ENCODE results near the gene FAM221B.

The FAM221B gene

GRCh38 chr9:35845824-35846771 lies 17.6 kb upstream of the FAM221B start:
- DNase-seq, result no peak

DNA sequence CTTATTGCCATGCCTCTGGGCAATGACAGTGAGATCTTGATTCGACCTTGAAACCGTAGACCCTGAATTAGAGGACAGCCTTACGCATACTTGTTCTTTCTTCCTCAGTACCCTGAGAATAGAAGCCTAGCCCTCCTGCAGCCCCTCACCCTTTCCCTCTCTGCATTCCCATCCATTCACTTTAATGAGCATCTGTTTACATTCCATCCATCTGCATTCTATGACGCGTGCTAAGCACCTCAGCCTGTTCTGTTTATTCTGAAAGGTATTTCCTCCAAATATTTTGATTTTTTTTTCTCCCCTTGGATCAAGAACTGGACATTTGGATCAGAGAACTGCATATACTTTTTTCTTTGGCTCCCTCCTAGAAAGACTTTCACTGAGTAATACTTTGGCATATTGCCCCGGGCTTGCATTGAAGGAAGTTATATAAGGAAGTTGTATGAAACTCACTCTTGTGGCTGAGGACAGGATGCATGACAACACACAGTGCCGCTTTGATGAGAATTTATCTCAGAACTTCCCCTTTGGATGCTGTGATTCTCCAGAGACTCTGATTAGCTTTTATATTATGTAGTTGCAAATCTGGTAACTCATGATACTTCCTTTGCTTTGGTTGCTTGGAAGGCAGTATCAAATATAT lies 16.2 kb upstream of the FAM221B start:
- no peak for DNase-seq

DNA sequence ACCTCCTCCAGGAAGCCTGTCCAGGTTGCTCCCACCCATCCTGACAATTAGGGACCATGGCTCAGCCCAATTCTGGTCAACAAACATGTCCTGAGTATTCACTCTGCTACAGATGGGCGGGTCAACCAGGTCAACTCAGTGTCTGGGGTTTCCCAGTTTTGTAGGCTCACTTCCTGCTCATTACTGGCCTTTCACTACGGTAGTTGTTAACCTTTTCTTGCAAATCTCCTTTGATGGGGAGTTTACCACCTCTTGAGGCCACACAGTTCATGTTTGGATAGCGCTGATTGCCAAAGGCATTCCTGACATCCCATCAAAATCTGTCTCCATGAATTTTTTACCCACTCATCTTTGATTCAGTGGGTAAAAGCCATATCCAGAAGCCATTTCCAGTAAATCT lies 14.3 kb upstream of the FAM221B start:
- DNase-seq, result no peak

DNA sequence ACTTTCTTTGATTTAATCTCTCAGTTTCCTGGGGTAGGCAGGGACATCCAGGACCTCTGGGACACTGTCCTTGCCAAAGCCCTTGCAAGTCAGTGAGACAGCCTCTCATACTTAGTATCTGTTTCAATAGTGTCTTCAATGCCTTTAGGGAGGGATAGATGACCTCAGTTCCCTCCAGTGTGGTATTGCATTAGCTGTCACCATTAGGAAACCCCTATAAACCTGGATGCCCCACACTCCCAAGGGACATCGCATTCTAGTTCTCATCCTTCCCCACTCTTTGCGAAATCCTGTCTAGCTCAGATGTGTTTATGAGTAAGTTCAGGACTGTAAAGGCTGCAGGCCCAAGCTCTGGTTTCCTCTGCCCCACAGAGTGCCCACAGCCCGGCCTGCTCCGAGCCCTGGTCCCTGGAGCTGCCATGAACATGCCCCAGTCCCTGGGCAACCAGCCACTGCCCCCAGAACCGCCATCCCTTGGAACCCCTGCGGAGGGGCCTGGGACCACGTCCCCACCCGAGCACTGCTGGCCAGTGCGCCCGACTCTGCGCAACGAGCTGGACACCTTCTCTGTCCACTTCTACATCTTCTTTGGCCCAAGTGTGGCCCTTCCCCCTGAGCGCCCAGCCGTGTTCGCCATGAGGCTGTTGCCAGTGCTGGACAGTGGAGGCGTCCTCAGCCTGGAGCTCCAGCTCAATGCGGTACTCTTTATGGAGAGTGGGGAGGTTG lies 13.7 kb upstream of the FAM221B start:
- DNase-seq, result no peak

GRCh38 chr9:35841645-35841900 lies 13.0 kb upstream of the FAM221B start:
- DNase-seq, result no peak

DNA sequence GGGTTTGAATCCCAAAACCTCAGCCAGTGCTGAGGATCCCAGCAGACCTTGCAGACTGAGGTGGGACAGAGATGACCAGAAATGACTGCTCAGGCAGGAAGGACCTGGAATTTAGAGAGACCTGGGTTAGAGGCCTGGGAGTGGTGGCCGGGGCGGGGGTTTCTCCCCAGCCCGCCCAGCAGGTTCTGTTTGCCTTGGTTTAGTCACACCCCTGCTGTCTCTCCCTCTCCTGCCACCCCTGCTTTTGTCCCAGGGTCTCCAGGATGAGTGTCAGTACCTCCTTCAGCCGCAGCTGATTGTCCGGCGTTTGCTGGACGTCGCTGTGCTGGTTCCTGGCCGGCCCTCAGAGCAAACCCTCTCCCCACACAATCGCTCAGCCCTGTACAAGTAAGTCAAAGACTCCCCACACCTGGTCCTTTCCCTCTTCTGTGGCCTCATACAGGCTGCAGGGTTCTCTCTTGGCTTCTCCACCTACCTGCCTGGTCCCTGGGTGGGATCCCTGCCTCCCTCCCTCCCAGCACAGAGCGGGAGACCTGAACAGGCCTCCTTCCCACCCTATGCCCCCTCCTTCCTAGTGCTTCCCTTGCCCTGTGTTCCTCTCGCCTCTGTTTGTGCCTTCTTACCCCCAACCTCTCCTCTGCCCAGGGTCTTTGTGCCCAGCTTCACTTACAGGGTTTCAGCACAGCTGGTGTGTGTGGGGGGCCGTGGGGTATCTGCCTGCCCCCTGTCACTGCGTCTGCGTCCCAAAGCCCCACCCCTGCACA lies 12.5 kb upstream of the FAM221B start:
- no peak for DNase-seq

DNA sequence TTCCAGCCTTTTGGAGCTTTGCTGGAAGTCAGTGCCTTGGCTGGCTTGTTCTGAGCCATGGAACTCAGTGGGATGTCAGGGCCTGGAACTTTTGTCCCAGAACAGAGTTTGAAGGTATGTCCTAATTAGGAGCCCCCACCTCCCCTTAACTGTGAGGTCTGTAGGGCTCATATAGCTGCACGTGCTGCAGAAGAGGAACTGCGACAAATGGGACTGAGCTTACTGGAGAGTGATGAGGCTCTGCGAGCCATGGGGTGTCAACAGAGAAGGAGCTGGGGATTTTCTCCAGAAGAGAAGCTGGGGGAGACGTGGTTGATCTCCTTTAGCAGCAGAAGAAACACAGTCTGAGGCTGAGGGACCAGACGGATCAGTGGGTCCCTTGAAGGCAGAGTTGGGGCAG lies 11.4 kb upstream of the FAM221B start:
- no peak for DNase-seq

- DNase-seq, result no peak
Observed at GRCh38 chr9:35836595-35836994, 8.1 kb upstream of the FAM221B start.

- DNase-seq, result no peak
Observed at GRCh38 chr9:35835766-35836165, 7.2 kb upstream of the FAM221B start.

DNA sequence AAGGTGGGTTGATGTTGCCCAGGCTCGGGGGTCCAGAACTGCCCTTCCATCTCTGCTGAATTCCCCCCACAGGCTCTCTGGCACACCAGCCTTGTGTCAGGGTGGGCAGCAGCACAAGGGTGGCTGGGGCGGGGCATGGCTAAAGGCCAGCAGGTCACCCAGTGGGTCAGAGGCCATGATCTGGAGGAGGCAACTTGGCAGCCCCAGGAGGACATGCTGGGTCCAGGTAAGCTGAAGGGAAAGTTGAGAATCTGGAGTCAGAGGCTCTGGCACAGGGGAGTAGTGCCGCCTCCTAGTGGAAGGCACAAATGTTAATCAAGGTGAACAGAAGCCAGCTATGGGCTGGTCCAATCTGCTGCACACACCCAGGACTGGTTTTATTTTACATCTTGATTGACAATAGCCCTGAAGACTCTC lies 6.7 kb upstream of the FAM221B start:
- DNase-seq, result peak in 1 of 2 experiments; percentile 10

DNA sequence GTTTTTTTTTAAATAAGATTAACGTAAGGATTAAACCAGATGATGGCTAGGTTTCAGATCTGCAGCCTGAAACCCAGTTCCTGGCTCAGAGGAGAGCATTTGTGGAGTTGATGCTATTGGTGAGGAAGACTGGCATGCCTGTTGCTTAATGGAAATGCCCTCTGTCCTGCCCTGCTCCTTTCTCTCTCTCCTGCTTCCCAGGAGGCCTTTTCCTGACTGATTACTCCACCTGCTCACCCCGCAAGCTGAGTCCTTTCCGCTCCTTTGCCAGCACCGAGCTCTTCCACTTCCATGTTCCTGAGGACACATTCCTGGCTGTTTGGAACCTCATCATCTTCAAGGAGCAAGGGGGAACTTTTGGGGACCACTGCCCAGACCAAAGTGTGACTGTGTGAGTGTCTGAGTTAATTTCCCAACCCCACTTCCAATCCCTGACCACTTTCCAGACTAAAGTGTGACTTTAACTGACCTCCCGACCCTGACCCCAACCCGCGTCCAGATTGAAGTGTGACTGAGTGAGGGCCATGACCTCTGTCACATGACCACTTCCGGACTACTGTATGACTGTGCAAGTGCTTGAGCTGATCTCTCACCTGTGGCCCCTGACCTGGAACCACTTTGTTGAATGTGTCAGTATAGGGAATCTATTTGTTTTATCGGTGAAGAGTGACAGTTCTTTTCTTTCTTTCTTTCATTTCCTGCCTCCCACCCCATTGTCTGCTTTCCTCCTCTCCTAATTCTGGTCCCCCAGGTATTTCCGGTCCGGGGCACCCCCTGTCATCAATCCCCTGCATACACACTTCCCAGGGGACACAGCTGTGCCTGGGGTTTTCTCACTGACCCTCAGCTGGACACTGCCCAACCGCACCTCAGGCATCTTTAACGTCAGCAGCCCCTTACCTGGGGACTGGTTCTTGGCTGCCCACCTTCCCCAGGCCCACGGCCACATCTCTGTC lies 6.0 kb upstream of the FAM221B start:
- DNase-seq, result no peak

- DNase-seq, result peak in 1 of 2 experiments; percentile 17
Observed at GRCh38 chr9:35832814-35833213, 4.3 kb upstream of the FAM221B start.

DNA sequence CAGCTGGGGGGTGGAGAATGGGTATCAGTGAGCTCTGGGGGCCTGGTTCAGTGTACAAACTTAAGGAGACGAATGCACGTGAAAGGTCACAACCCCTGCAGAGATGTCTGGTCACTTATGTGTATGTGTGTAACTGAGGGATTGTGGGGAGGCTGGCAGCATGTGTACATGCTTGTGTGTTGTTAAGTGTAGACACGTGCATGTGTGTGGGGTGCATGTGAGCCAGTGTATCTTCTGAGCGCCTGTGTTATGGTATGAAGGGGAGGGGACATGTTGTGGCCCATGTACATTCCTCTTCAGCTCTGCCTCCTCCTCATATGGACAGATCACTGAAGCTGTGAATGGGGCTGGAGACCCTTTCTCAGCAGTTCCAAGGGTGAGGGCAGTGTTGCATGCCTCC lies 2.5 kb upstream of the FAM221B start:
- no peak for DNase-seq

- DNase-seq, result no peak
Observed at GRCh38 chr9:35829764-35830096, 1.2 kb upstream of the FAM221B start.

GRCh38 chr9:35829084-35829763 lies 692 bp upstream of the FAM221B start, which contains the start of gene TMEM8B:
Gene TMEM8B (plus strand): TSS chr9:35829228. CDS start chr9:35829448, 220 bp downstream.
- DNase-seq, result peak; percentile 85 to 97

GRCh38 chr9:35827486-35827885 lies 1.0 kb downstream of the FAM221B start:
- DNase-seq, result no peak

- peak; percentile 46 to 67 for DNase-seq
Observed at GRCh38 chr9:35826071-35826701, 2.3 kb downstream of the FAM221B start.

DNA sequence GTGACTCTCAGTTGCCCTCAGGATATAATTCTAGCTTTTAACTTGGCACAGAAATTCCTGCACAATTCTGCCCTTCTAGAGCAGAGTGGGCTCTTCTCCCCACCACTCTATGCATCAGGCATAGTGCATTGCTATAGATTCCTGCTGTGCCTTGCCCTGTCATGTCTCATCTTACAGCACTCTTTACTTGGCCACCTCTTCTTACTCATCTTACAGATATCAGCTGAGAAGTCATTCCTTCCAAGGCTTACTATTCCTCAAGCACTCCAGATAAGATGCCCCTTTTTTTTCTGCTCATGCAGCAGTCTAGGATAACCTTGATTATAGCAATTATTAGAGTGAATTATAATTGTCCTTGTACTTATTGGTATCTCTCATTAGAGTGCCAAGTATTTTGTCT lies 5.6 kb downstream of the FAM221B start:
- no peak for DNase-seq

DNA sequence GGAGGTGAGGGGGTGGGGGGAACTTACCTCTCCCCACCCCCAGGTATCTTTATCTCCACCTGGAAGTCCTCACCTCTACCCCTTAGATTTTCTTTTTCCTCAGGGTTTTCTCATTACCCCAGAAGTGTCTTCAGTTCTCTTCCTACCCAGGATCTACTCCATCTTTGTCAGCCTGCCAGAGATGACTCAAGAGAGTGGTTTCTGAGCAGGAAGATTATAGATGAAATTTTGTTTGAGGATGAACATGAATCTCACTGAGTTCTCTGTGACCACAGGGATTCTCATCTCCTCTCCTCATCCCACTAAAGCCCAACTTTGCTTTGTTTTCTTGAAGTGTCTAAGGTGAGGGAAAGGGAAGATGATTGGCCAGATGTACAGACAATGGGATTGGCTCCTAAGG lies 8.5 kb downstream of the FAM221B start:
- DNase-seq, result no peak

DNA sequence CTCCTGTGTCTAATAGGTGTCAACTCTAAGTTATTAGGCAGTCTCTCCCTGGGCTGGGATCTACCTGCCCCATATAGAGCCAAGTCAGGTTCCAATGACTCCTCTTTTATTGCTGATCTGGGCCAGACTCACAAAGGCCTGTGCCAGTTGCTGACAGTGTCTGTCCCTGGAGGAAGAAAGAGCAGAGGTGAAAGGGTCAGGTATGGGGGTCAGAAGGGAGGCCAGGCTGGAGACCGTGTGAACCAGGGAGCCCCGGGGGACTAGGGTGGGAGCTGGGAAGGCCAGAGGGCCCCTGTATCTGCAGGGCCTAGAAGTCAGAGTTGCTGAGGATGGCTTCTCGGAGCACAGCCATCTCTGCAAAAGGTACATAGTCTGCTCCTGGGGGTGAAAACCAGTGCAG lies 10.2 kb downstream of the FAM221B start:
- no peak for DNase-seq

GRCh38 chr9:35816708-35817107 lies 11.8 kb downstream of the FAM221B start:
- no peak for DNase-seq
